ENCODE measurements around the gene ZNF609. TPM values are rescaled to one million over a fixed set of nuclear protein-coding genes. Genes with fewer than 3 reads are reported as not detected.

ZNF609 gene
- total and polyA plus RNA-seq, 7 donors: 4.8 to 35.2 (median 29.6) TPM

- no peak for DNase-seq
Observed at GRCh38 chr15:64710676-64711428, 250.5 kb downstream of the ZNF609 start.

GRCh38 chr15:64712353-64712752 lies 252.0 kb downstream of the ZNF609 start:
- Histone ChIP-seq H3K27ac (no peak overlapping the region), H3K4me3 (no peak overlapping the region), H3K36me3 (peaks cover 0 to 71% (median 23%) of the 10 kb centered on the region in 4 donors), H3K4me1 (no peaks in the 10 kb centered on the region), H3K9me3 (no peaks in the 10 kb centered on the region), H3K27me3 (no peaks in the 10 kb centered on the region)
- DNase-seq: no peak
- no peak for TF ChIP-seq POLR2A (IDR thresholded peaks at IDR 0.05)
- no peak for TF ChIP-seq EP300 (IDR thresholded peaks at IDR 0.05)
- no peak for TF ChIP-seq POLR2AphosphoS5 (IDR thresholded peaks at IDR 0.05)
- TF ChIP-seq CTCF (IDR thresholded peaks at IDR 0.05): no peak
- 80 to 83% methylated on average over 2 of the region's 2 CpGs for WGBS, 2 donors
- intact Hi-C loops (cut with DNase I): no loop called here

More at GRCh38 chr15:64710676-64711428, 250.5 kb downstream of the ZNF609 start:
- no peaks in the 10 kb centered on the region for H3K9me3 ChIP-seq
- no peaks in the 10 kb centered on the region for H3K27me3 ChIP-seq
- peak overlapping the region in 1 of 4 donors; percentile 15 for H3K27ac ChIP-seq
- TF ChIP-seq EP300 (IDR thresholded peaks at IDR 0.05): no peak
- TF ChIP-seq POLR2AphosphoS5 (IDR thresholded peaks at IDR 0.05): no peak
- no peak for TF ChIP-seq POLR2A (IDR thresholded peaks at IDR 0.05)
- no peak for TF ChIP-seq CTCF (IDR thresholded peaks at IDR 0.05)
- H3K4me1 ChIP-seq: no peaks in the 10 kb centered on the region
- peaks cover 0 to 56% (median 9%) of the 10 kb centered on the region in 4 donors for H3K36me3 ChIP-seq
- intact Hi-C loops (cut with DNase I): no loop called here
- no peak overlapping the region for H3K4me3 ChIP-seq
- WGBS, 2 donors: 87 to 89% methylated on average over 7 of the region's 7 CpGs

GRCh38 chr15:64713592-64713991 lies 253.2 kb downstream of the ZNF609 start:
- no peak overlapping the region for H3K4me3 ChIP-seq
- H3K27me3 ChIP-seq: no peaks in the 10 kb centered on the region
- H3K4me1 ChIP-seq: peaks cover 0 to 10% (median 5%) of the 10 kb centered on the region in 4 donors
- H3K9me3 ChIP-seq: no peaks in the 10 kb centered on the region
- intact Hi-C loops (cut with DNase I): no loop called here
- WGBS, 2 donors: 82 to 93% methylated on average over 6 of the region's 6 CpGs
- H3K27ac ChIP-seq: no peak overlapping the region
- peaks cover 0 to 78% (median 26%) of the 10 kb centered on the region in 4 donors for H3K36me3 ChIP-seq
- DNase-seq: no peak
- no peak for TF ChIP-seq POLR2A (IDR thresholded peaks at IDR 0.05)
- no peak for TF ChIP-seq CTCF (IDR thresholded peaks at IDR 0.05)
- no peak for TF ChIP-seq EP300 (IDR thresholded peaks at IDR 0.05)
- TF ChIP-seq POLR2AphosphoS5 (IDR thresholded peaks at IDR 0.05): no peak

GRCh38 chr15:64716452-64716851 lies 256.1 kb downstream of the ZNF609 start:
- intact Hi-C loops (cut with DNase I): no loop called here
- no peak overlapping the region for H3K27ac ChIP-seq
- peaks cover 0 to 61% (median 26%) of the 10 kb centered on the region in 4 donors for H3K36me3 ChIP-seq
- peaks cover 0 to 10% (median 5%) of the 10 kb centered on the region in 4 donors for H3K4me1 ChIP-seq
- H3K27me3 ChIP-seq: no peaks in the 10 kb centered on the region
- no peak for DNase-seq
- whole genome bisulfite sequencing, 2 donors: 85 to 90% methylated on average over 2 of the region's 2 CpGs
- H3K9me3 ChIP-seq: no peaks in the 10 kb centered on the region
- TF ChIP-seq POLR2A (IDR thresholded peaks at IDR 0.05) (no peak), EP300 (IDR thresholded peaks at IDR 0.05) (no peak), POLR2AphosphoS5 (IDR thresholded peaks at IDR 0.05) (no peak), CTCF (IDR thresholded peaks at IDR 0.05) (no peak)
- no peak overlapping the region for H3K4me3 ChIP-seq

All from sigmoid colon (tissue), 7 donors.